HepG2 (cell line): ENCODE results near the gene CAPS. TPM values are rescaled to one million over a fixed set of nuclear protein-coding genes. Genes with fewer than 3 reads are reported as not detected.

Experiments
- ATAC-seq: fragments of 200-7000 bp; cut with Tn5 transposase; 3 replicates; pipeline ENCODE4 v1.9.1; 2020; ENCODE audit warnings: mild to moderate bottlenecking, moderate library complexity
- BruUV-seq: library from RNA; stranded (reverse); fragments of 400-500 nt; replicated peaks from 2 replicates; lab custom pipeline; 2021; lab: Mats Ljungman, UMichigan
- CTCF ChIA-PET: fragments of 300-600 bp; formaldehyde crosslinking; extraction: SDS; loops from one replicate; lab custom pipeline; 2021; ENCODE audit warnings: low total read pairs, inconsistent platforms, low intra/inter-chr PET ratio; lab: Yijun Ruan, JAX
- POLR2A ChIA-PET: fragments of 350-600 bp; sonication (Branson Sonifier 250); formaldehyde crosslinking; loops from one replicate; lab custom pipeline; 2020; ENCODE audit warnings: antibody characterized with exemption, inconsistent platforms; lab: Yijun Ruan, JAX
- DNase-seq: peaks from one replicate; pipeline ENCODE4 v3.0.0-alpha.2; 2015; ENCODE audit warnings: low spot score
- FAIRE-seq: peaks from 3 replicates; lab custom pipeline; 2011; peaks lifted over from hg19 to GRCh38; lab: Jason Lieb, UNC
- H2AFZ ChIP-seq: one replicate; pipeline ENCODE4 v1.6.1; 2011; ENCODE audit warnings: low read length, inconsistent platforms
- H3K27ac ChIP-seq: fragments of 300-600 bp; 3 replicates; pipeline ENCODE4 v1.8.0; 2011; ENCODE audit warnings: mixed run types, mild to moderate bottlenecking, mixed read lengths, low read length, inconsistent platforms; ENCODE audit not compliant: insufficient read depth; ENCODE audit errors: extremely low read length
- H3K27me3 ChIP-seq, 2 experiments: fragments of 200-600 bp in 1 of 2; 2 replicates in 1 of 2; 3 replicates in 1 of 2; pipeline versions ENCODE4 v1.6.0 to v1.8.0; 2011; ENCODE audit warnings: low read length in 2 of 2, mild to moderate bottlenecking in 2 of 2, moderate library complexity in 2 of 2, inconsistent platforms in 1 of 2; ENCODE audit not compliant: insufficient read depth in 2 of 2, control insufficient read depth in 1 of 2
- H3K36me3 ChIP-seq, 2 experiments: fragments of 200-600 bp in 1 of 2; replicated peaks in 1 of 2; 2 replicates in 1 of 2; 3 replicates in 1 of 2; pipeline versions ENCODE4 v1.5.1 to v1.8.0; 2011; ENCODE audit warnings: low read length in 2 of 2, inconsistent platforms in 1 of 2; ENCODE audit not compliant: insufficient read depth in 2 of 2, control insufficient read depth in 1 of 2
- H3K4me1 ChIP-seq: 2 replicates; pipeline ENCODE4 v1.5.1; 2012; ENCODE audit warnings: low read length, inconsistent platforms; ENCODE audit not compliant: insufficient read depth
- H3K4me2 ChIP-seq: 2 replicates; pipeline ENCODE4 v1.6.0; 2011; ENCODE audit warnings: low read depth, low read length, inconsistent platforms
- H3K4me3 ChIP-seq, 3 experiments: fragments of 200-600 bp in 1 of 3; sonication (generic), shearing (Covaris generic) in 1 of 3; replicated peaks in 1 of 3; 2 replicates each; pipeline ENCODE4 v1.5.1; 2011 to 2016; ENCODE audit warnings: low read length in 3 of 3, inconsistent platforms in 2 of 3, low read depth in 2 of 3, mild to moderate bottlenecking in 2 of 3, control low read depth in 1 of 3, mixed read lengths in 1 of 3; ENCODE audit not compliant: insufficient read depth in 1 of 3
- H3K79me2 ChIP-seq: one replicate; pipeline ENCODE4 v1.6.1; 2011; ENCODE audit warnings: low read length, inconsistent platforms; ENCODE audit not compliant: insufficient read depth
- H3K9ac ChIP-seq: 2 replicates; pipeline ENCODE4 v1.6.0; 2011; ENCODE audit warnings: mild to moderate bottlenecking, low read depth, low read length, inconsistent platforms; ENCODE audit not compliant: insufficient read depth
- H3K9me3 ChIP-seq: 2 replicates; pipeline ENCODE4 v1.5.1; 2012; ENCODE audit warnings: mild to moderate bottlenecking, low read length
- H4K20me1 ChIP-seq: 2 replicates; pipeline ENCODE4 v1.6.0; 2011; ENCODE audit warnings: inconsistent platforms, mild to moderate bottlenecking, low read length, moderate library complexity; ENCODE audit not compliant: insufficient read depth
- KIAA2018 ChIP-seq: sonication (generic); formaldehyde crosslinking; IDR thresholded peaks from 2 replicates; pipeline ENCODE4 v1.5.0; 2020; ENCODE audit warnings: mild to moderate bottlenecking, missing genetic modification reagents, borderline replicate concordance
- NFATC3 ChIP-seq: sonication (generic); formaldehyde crosslinking; IDR thresholded peaks from 2 replicates; pipeline ENCODE4 v1.5.1; 2020; ENCODE audit warnings: mild to moderate bottlenecking, missing genetic modification reagents
- RFX3 ChIP-seq: IDR thresholded peaks from 2 replicates; pipeline ENCODE4 v1.6.1; 2016; ENCODE audit warnings: missing biosample characterization, missing genetic modification reagents
- ZNF484 ChIP-seq: sonication (generic); formaldehyde crosslinking; IDR thresholded peaks from 2 replicates; pipeline ENCODE4 v1.5.1; 2020; ENCODE audit warnings: mild to moderate bottlenecking, low read depth, missing genetic modification reagents, borderline replicate concordance
- WGBS: methylation state at CpG from one replicate; pipeline ENCODE4 v1.1.6; 2017; ENCODE audit warnings: low lambda C conversion rate; 5-methylcytosine and 5-hydroxymethylcytosine counted together
- in situ Hi-C: cut with HindIII; loops from 2 replicates; pipeline ENCODE4 v1.10.0; 2017; ENCODE audit warnings: low pct_unique_long_range_greater_than_20kb; ENCODE audit not compliant: extremely low pct_ligation_motif_present
- intact Hi-C: fragments of 100-400 bp; cut with micrococcal nuclease; formaldehyde crosslinking; loops from one replicate; pipeline ENCODE4 v1.10.0; 2022; ENCODE audit not compliant: unreplicated experiment
- polyA plus RNA-seq, 8 experiments: library from polyadenylated mRNA; depleted of rRNA in 3 of 8; stranded (reverse) in 7 of 8; unstranded in 1 of 8; fragments of >200 nt; fragmentation: Illumina TruSeq in 4 of 8; extraction: Trizol in 4 of 8; gene quantifications; 2 replicates each; pipeline versions ENCODE4 v1.2.1 to v1.2.3, GENCODE V29; 2011 to 2016; ENCODE audit warnings: low read depth in 4 of 8, missing spikeins in 1 of 8, mixed read lengths in 1 of 8; ENCODE audit not compliant: insufficient read depth in 1 of 8
- total RNA-seq, 5 experiments: library from RNA; depleted of rRNA; stranded (reverse); fragments of >200 nt; fragmentation: Illumina TruSeq; extraction: Trizol; gene quantifications; 2 replicates each; pipeline ENCODE4 v1.2.3, GENCODE V29; 2016; ENCODE audit warnings: low read depth in 1 of 5
- TF ChIP-seq, protein P1 (sequence below): sonication (generic); formaldehyde crosslinking; IDR thresholded peaks from one replicate; pipeline ENCODE4 v1.5.1; 2020; ENCODE audit warnings: mild to moderate bottlenecking, missing genetic modification reagents; ENCODE audit errors: not compliant biosample characterization

The CAPS gene
- total and polyA plus RNA-seq, 2 of the 13 experiments (the other 11 are each of a cell fraction or from before 2014, with no cell fraction given): 3.1 TPM

DNA sequence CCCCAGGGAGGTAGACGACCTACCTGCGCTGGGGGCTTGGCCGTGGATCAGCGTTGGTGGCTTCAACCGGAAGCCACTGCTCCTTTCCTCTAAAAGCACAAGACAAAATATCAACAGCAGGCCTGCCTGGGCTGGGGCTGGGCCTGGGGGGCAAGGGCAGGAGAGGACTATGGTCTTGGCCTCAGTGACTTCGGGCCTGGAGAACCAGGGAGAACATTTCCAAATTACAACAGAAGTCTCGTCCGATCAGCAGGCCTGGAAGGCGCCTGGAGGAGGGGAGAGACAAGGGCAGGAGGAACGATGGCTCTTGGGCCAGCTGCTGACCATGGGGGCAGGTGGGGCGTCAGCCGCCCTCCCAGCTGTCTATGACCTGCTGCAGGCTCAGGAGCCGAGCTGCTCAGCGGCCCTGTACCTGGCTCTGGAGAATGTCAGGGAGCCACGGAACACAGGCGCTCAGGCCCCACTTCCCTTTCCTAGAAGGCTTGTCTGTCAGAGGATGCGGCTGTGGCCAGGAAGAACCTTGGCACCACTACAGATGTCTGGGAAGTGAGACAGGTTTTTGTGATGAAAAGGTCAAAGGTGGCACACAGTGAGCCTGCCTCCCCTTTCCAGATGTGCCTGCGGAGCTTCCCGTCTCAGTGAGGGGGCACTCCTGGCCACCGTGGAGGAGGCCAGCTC is 19.5 kb downstream of the CAPS start:
- WGBS: 95% methylated on average over 17 of the region's 20 CpGs
- Histone ChIP-seq H3K9me3 (no peaks in the 10 kb centered on the region), H4K20me1 (peaks cover 36% of the 10 kb centered on the region; the same call in 1 of the 2 replicates), H3K79me2 (peaks cover 31% of the 10 kb centered on the region), H3K27ac (no peak overlapping the region), H3K27me3 (no peaks in the 10 kb centered on the region), H3K9ac (no peak overlapping the region), H3K4me2 (no peak overlapping the region), H3K4me1 (no peaks in the 10 kb centered on the region), H2AFZ (no peak overlapping the region), H3K4me3 (no peak overlapping the region), H3K36me3 (peaks cover 57 to 88% of the 10 kb centered on the region in 2 experiments)
- intact Hi-C loops: no loop called here
- BruUV-seq: no TSS peak
- ATAC-seq: no peak
- POLR2A ChIA-PET: interaction anchor here (1.1 kb wide), 1 partner anchor 11 kb away, joined by 3 read pairs; no protein-coding TSS in a partner anchor
- CTCF ChIA-PET: no interaction called here
- in situ Hi-C loops: no loop called here
- FAIRE-seq: no peak
- DNase-seq: no peak
- TF ChIP-seq, protein P1, sequence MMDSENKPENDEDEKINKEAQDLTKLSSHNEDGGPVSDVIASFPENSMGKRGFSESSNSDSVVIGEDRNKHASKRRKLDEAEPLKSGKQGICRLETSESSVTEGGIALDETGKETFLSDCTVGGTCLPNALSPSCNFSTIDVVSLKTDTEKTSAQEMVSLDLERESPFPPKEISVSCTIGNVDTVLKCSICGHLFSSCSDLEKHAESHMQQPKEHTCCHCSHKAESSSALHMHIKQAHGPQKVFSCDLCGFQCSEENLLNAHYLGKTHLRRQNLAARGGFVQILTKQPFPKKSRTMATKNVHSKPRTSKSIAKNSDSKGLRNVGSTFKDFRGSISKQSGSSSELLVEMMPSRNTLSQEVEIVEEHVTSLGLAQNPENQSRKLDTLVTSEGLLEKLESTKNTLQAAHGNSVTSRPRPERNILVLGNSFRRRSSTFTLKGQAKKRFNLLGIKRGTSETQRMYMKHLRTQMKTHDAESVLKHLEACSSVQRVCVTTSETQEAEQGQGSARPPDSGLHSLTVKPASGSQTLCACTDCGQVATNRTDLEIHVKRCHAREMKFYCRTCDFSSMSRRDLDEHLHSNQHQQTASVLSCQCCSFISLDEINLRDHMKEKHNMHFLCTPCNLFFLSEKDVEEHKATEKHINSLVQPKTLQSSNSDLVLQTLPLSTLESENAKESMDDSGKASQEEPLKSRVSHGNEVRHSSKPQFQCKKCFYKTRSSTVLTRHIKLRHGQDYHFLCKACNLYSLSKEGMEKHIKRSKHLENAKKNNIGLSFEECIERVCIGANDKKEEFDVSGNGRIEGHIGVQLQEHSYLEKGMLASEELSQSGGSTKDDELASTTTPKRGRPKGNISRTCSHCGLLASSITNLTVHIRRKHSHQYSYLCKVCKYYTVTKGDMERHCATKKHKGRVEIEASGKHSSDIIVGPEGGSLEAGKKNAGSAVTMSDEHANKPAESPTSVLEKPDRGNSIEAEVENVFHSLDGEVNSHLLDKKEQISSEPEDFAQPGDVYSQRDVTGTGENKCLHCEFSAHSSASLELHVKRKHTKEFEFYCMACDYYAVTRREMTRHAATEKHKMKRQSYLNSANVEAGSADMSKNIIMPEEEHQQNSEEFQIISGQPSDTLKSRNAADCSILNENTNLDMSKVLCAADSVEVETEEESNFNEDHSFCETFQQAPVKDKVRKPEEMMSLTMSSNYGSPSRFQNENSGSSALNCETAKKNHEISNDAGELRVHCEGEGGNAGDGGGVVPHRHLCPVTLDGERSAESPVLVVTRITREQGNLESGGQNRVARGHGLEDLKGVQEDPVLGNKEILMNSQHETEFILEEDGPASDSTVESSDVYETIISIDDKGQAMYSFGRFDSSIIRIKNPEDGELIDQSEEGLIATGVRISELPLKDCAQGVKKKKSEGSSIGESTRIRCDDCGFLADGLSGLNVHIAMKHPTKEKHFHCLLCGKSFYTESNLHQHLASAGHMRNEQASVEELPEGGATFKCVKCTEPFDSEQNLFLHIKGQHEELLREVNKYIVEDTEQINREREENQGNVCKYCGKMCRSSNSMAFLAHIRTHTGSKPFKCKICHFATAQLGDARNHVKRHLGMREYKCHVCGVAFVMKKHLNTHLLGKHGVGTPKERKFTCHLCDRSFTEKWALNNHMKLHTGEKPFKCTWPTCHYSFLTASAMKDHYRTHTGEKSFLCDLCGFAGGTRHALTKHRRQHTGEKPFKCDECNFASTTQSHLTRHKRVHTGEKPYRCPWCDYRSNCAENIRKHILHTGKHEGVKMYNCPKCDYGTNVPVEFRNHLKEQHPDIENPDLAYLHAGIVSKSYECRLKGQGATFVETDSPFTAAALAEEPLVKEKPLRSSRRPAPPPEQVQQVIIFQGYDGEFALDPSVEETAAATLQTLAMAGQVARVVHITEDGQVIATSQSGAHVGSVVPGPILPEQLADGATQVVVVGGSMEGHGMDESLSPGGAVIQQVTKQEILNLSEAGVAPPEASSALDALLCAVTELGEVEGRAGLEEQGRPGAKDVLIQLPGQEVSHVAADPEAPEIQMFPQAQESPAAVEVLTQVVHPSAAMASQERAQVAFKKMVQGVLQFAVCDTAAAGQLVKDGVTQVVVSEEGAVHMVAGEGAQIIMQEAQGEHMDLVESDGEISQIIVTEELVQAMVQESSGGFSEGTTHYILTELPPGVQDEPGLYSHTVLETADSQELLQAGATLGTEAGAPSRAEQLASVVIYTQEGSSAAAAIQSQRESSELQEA (CRISPR knock-in tag): no peak
- TF ChIP-seq KIAA2018 (CRISPR knock-in tag) (no peak), NFATC3 (no peak), ZNF484 (no peak), RFX3 (CRISPR knock-in tag) (no peak)
